Naive thymus-derived CD4-positive, alpha-beta T cell (primary cell): ENCODE measurements around the gene UGT2B17. TPM values are rescaled to one million over a fixed set of nuclear protein-coding genes. Genes with fewer than 3 reads are reported as not detected.
A peak's percentile ranks its signal among the peaks of the same experiment; 100 is the strongest.
"Not testable (repeated sequence)": the region's sequence is repeated elsewhere in the genome, so short reads cannot be mapped to it uniquely, and the experiment has no call there.

Experiments
- ATAC-seq: fragments of 150-1000 bp; cut with Tn5 transposase; 2 replicates; pipeline ENCODE4 v1.10.0; 2021; ENCODE audit warnings: mild to moderate bottlenecking, moderate library complexity
- CTCF ChIA-PET: fragments of 350-600 bp; sonication (Branson Sonifier 250); formaldehyde crosslinking; loops from one replicate; lab custom pipeline; 2021; ENCODE audit warnings: antibody characterized with exemption; lab: Charles Lee
- POLR2A ChIA-PET: fragments of 350-600 bp; sonication (Branson Sonifier 250); formaldehyde crosslinking; loops from one replicate; lab custom pipeline; 2021; ENCODE audit warnings: antibody characterized with exemption, inconsistent platforms; lab: Charles Lee
- DNase-seq, 9 donors: peaks; one replicate each; pipeline versions ENCODE4 v3.0.0 to v3.0.0-alpha.2; 2020 to 2022; ENCODE audit warnings: mixed read lengths in 1 of 9
- H3K27ac ChIP-seq: one replicate; pipeline ENCODE4 v1.7.0; 2013; ENCODE audit warnings: mild to moderate bottlenecking, low read depth, low read length, moderate library complexity
- H3K27me3 ChIP-seq, 2 donors: one replicate each; pipeline ENCODE4 v1.7.0; 2013; ENCODE audit warnings: low read length in 2 of 2, mild to moderate bottlenecking in 2 of 2, moderate library complexity in 2 of 2; ENCODE audit not compliant: control insufficient read depth in 2 of 2, insufficient read depth in 2 of 2
- H3K36me3 ChIP-seq, 3 experiments: 1 replicate in 2 of 3; 2 replicates in 1 of 3; pipeline ENCODE4 v1.7.0; 2013; ENCODE audit warnings: low read length in 3 of 3, mild to moderate bottlenecking in 3 of 3, moderate library complexity in 1 of 3; ENCODE audit not compliant: insufficient read depth in 3 of 3, control insufficient read depth in 2 of 3
- H3K4me1 ChIP-seq, 2 donors: one replicate each; pipeline ENCODE4 v1.7.0; 2013; ENCODE audit warnings: low read length in 2 of 2, mild to moderate bottlenecking in 2 of 2, moderate library complexity in 1 of 2; ENCODE audit not compliant: control insufficient read depth in 2 of 2, insufficient read depth in 2 of 2
- H3K4me3 ChIP-seq: 2 replicates; pipeline ENCODE4 v1.7.0; 2013; ENCODE audit warnings: mild to moderate bottlenecking, low read length
- H3K9me3 ChIP-seq, 3 experiments: 1 replicate in 2 of 3; 2 replicates in 1 of 3; pipeline ENCODE4 v1.7.0; 2013; ENCODE audit warnings: low read length in 3 of 3; ENCODE audit not compliant: control insufficient read depth in 2 of 3
- H3K27ac Mint-ChIP-seq, 9 donors: one replicate each; pipeline ENCODE4 v1.8.0; 2020 to 2022; ENCODE audit warnings: mixed read lengths in 9 of 9, mild to moderate bottlenecking in 8 of 9, moderate library complexity in 5 of 9, inconsistent platforms in 2 of 9
- H3K27me3 Mint-ChIP-seq, 5 donors: one replicate each; pipeline ENCODE4 v1.8.0; 2021 to 2022; ENCODE audit warnings: mixed read lengths in 5 of 5, mild to moderate bottlenecking in 1 of 5
- H3K36me3 Mint-ChIP-seq, 5 donors: one replicate each; pipeline ENCODE4 v1.8.0; 2020 to 2022; ENCODE audit warnings: mixed read lengths in 5 of 5, mild to moderate bottlenecking in 3 of 5, inconsistent platforms in 1 of 5
- H3K4me1 Mint-ChIP-seq, 7 donors: one replicate each; pipeline ENCODE4 v1.8.0; 2020 to 2022; ENCODE audit warnings: mixed read lengths in 7 of 7, mild to moderate bottlenecking in 3 of 7, inconsistent platforms in 1 of 7
- H3K4me3 Mint-ChIP-seq, 10 donors: one replicate each; pipeline ENCODE4 v1.8.0; 2020 to 2022; ENCODE audit warnings: mild to moderate bottlenecking in 10 of 10, mixed read lengths in 10 of 10, moderate library complexity in 6 of 10, inconsistent platforms in 2 of 10
- H3K9me3 Mint-ChIP-seq, 11 donors: one replicate each; pipeline ENCODE4 v1.8.0; 2020 to 2022; ENCODE audit warnings: mixed read lengths in 11 of 11, mild to moderate bottlenecking in 4 of 11, inconsistent platforms in 1 of 11, moderate library complexity in 1 of 11
- intact Hi-C, 2 donors: fragments of 100-400 bp; cut with micrococcal nuclease; formaldehyde crosslinking; loops; one replicate each; pipeline ENCODE4 v1.15.1; 2023
- polyA plus RNA-seq, 2 donors: library from polyadenylated mRNA; unstranded; fragments of 300-500 nt; fragmentation: Illumina TruSeq; gene quantifications; one replicate each; pipeline ENCODE4 v1.2.3, GENCODE V29; 2021
- total RNA-seq, 6 experiments: library from RNA in 5 of 6; stranded (reverse) in 5 of 6; gene quantifications; 1 replicate in 5 of 6; 2 replicates in 1 of 6; pipeline ENCODE4 v1.2.3 and lab custom pipeline; 2021 to 2026

The UGT2B17 gene
- total and polyA plus RNA-seq, 7 experiments from 2014 or later, result 0.27 TPM; not detected in 6

DNA sequence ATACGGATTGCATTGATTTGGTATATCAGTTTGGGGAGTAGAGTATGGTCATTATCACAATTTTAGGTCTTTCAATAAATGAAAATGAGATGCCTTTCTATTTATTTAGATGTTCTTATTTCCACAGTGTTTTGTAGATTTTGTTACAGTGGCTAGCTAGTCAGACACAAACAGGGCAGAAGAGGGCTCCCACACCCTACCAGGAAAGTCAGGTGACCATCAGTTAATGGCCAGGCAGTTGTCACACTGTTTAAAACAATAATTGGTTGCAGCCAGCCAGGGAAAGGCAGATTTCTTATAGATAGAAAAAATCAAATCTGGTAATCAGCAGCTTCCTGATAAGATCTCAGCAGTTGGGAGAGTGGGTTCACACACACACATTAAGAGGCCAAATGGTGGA is 57.2 kb downstream of the UGT2B17 start:
- Histone ChIP-seq H3K27me3 (no peaks in the 10 kb centered on the region), H3K9me3 (no peaks in the 10 kb centered on the region), H3K4me1 (no peaks in the 10 kb centered on the region), H3K4me3 (no peak overlapping the region), H3K27ac (no peak overlapping the region), H3K36me3 (no peaks in the 10 kb centered on the region)
- no peak for DNase-seq
- POLR2A ChIA-PET, result no interaction called here
- CTCF ChIA-PET, result no interaction called here
- Mint-ChIP-seq H3K27me3 (peaks cover 0 to 6% (median 2%) of the 10 kb centered on the region in 5 donors), H3K4me1 (no peaks in the 10 kb centered on the region), H3K27ac (no peak overlapping the region), H3K9me3 (peaks cover 0 to 4% (median 0%) of the 10 kb centered on the region in 11 donors), H3K36me3 (no peaks in the 10 kb centered on the region), H3K4me3 (no peak overlapping the region)
- ATAC-seq, result no peak
- intact Hi-C loops, result no loop called here

DNA sequence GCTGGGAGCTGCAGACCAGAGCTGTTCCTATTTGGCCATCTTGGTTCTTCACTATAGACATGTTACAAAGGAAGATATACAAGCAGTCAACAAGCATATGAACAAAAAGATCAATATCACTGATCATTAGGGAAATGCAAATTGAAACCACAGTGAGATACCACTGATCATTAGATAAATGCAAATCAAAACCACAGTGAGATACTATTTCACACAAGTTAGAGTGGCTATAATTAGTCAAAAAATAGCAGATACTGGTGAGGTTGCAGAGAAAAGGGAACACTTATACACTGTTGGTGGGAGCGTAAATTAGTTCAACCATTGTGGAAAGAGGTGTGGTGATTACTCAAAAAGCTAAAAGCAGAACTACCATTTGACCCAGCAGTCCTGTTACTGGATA is 70.7 kb downstream of the UGT2B17 start:
- intact Hi-C loops, H3K36me3 ChIP-seq, H3K27me3 ChIP-seq, H3K4me1 ChIP-seq, H3K9me3 ChIP-seq, H3K27ac Mint-ChIP-seq, CTCF ChIA-PET, H3K36me3 Mint-ChIP-seq, ATAC-seq, H3K27ac ChIP-seq, POLR2A ChIA-PET, H3K4me3 Mint-ChIP-seq, DNase-seq, H3K27me3 Mint-ChIP-seq, H3K4me3 ChIP-seq: not testable (repeated sequence)
- Mint-ChIP-seq H3K4me1 (peaks cover 0 to 17% (median 4%) of the 10 kb centered on the region in 7 donors), H3K9me3 (peaks cover 0 to 11% (median 6%) of the 10 kb centered on the region in 11 donors)

DNA sequence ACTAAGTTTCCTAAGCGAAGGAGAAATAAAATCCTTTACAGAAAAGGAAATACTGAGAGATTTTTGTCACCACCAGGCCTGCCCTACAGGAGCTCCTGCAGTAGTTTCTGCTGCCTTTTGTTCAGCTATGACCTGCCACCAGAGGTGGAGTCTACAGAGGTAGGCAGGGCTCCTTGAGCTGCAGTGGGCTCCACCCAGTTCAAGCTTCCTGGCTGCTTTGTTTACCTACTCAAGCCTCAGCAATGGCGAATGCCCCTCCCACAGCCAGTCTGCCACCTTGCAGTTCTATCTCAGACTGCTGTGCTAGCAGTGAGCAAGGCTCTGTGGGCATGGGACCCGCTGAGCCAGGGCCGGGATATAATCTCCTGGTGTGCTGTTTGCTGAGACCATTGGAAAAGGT is 71.3 kb downstream of the UGT2B17 start:
- H3K4me1 ChIP-seq, H3K27me3 ChIP-seq, H3K27ac ChIP-seq, H3K9me3 ChIP-seq, POLR2A ChIA-PET, H3K36me3 ChIP-seq, H3K36me3 Mint-ChIP-seq, ATAC-seq, H3K27me3 Mint-ChIP-seq, intact Hi-C loops, H3K4me3 ChIP-seq, H3K4me3 Mint-ChIP-seq, CTCF ChIA-PET: not testable (repeated sequence)
- Mint-ChIP-seq H3K27ac (peak overlapping the region in 1 of 9 donors; percentile 25), H3K9me3 (peaks cover 0 to 11% (median 6%) of the 10 kb centered on the region in 11 donors), H3K4me1 (peaks cover 0 to 17% (median 4%) of the 10 kb centered on the region in 7 donors)
- DNase-seq, result peak in 2 of 9 donors; percentile 3 to 20

DNA sequence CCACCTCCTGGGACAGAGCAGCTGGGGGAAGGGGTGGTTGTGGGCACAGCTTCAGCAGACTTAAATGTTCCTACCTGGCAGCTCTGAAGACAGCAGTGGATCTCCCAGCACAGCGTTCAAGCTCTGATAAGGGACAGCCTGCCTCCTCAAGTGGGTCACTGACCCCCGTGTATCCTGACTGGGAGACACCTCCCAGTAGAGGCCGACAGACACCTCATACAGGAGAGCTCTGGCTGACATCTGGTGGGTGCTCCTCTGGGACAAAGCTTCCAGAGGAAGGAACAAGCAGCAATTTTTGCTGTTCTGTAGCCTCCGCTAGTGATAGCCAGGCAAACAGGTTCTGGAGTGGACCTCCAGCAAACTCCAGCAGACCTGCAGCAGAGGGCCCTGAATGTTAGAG is 72.7 kb downstream of the UGT2B17 start:
- not testable (repeated sequence) for H3K27ac Mint-ChIP-seq

DNA sequence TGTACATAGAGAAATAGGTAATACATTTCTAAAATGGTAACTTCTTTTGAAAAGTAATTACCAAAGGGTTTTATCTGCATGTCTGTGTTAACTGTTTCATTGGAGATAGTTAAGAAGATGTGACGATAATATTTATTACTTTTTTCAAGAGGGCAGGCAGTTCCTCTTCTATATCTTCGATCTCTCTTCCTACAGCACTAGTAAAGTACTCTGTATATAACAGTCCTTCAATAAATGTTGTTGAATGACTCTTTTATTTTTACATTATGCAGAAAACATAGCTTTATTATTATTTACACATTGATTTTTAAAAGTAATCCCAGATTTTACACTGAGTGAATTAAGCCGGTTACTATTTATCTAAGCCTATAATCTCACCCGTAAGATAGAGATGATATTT is 77.1 kb downstream of the UGT2B17 start:
- H3K27me3 Mint-ChIP-seq, result peaks cover 0 to 4% (median 0%) of the 10 kb centered on the region in 5 donors
- no peaks in the 10 kb centered on the region for H3K36me3 ChIP-seq
- H3K4me3 Mint-ChIP-seq, result no peak overlapping the region
- ChIA-PET POLR2A (no interaction called here), CTCF (interaction anchor here (0.5 to 1.4 kb wide), 4 partner anchors 11 to 212 kb away, joined by 3 read pairs; no protein-coding TSS in a partner anchor)
- H3K27me3 ChIP-seq, result no peaks in the 10 kb centered on the region
- H3K27ac ChIP-seq, result no peak overlapping the region
- no peaks in the 10 kb centered on the region for H3K9me3 ChIP-seq
- no peaks in the 10 kb centered on the region for H3K4me1 ChIP-seq
- no peak overlapping the region for H3K4me3 ChIP-seq
- intact Hi-C loops, result loop anchor here (2.0 to 5.0 kb wide), 4 partner anchors 60 to 1188 kb away; no protein-coding TSS in a partner anchor
- H3K27ac Mint-ChIP-seq, result no peak overlapping the region
- DNase-seq (no peak), ATAC-seq (no peak)
- peaks cover 0 to 1% (median 0%) of the 10 kb centered on the region in 5 donors for H3K36me3 Mint-ChIP-seq
- peaks cover 4 to 19% (median 10%) of the 10 kb centered on the region in 7 donors for H3K4me1 Mint-ChIP-seq
- peaks cover 0 to 5% (median 1%) of the 10 kb centered on the region in 11 donors for H3K9me3 Mint-ChIP-seq

More for the DNA sequence above, 72.7 kb downstream of the UGT2B17 start:
- peaks cover 0 to 11% (median 6%) of the 10 kb centered on the region in 11 donors for H3K9me3 Mint-ChIP-seq
- H3K4me1 Mint-ChIP-seq, result peaks cover 0 to 19% (median 4%) of the 10 kb centered on the region in 7 donors
- CTCF ChIA-PET, result interaction anchor here (0.6 kb wide), 2 partner anchors 233 to 1154 kb away, joined by 3 read pairs; no protein-coding TSS in a partner anchor
- POLR2A ChIA-PET, H3K4me3 Mint-ChIP-seq, H3K9me3 ChIP-seq, ATAC-seq, intact Hi-C loops, H3K27me3 ChIP-seq, H3K27me3 Mint-ChIP-seq, H3K4me3 ChIP-seq, DNase-seq, H3K4me1 ChIP-seq, H3K36me3 Mint-ChIP-seq, H3K36me3 ChIP-seq, H3K27ac ChIP-seq: not testable (repeated sequence)

DNA sequence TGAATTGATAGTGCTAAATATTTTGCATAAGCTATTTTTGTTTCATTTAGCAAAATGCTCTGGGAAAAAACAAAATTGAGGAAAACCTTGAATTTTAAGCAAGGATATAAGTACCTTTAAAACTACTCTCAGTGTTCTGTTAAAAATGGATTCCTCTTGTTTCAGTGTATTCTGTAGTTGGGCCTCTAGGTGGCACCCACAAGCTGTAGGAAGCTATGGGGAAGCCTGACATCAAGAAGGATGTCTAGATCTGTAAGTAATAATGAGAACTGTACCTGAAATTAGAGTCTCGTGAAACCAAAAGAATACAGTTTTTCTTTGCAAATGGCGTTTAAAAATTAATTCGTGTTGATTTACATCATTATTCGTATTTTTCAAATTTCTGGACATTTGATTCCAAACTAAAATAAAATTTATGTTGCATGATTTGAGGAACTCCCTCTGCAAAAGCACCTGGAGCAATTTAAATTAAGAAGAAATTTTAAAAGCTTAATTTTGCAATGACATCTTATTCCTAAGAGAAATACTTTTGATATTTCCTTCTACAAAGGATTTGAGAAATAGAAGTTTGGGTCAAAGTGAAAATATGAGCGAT is 77.6 kb downstream of the UGT2B17 start:
- intact Hi-C loops, result loop anchor here (1.0 to 5.0 kb wide), 6 partner anchors 60 to 1189 kb away; no protein-coding TSS in a partner anchor
- ChIA-PET POLR2A (no interaction called here), CTCF (interaction anchor here (0.5 to 1.4 kb wide), 5 partner anchors 11 to 211 kb away, joined by 3 read pairs; no protein-coding TSS in a partner anchor)
- H3K9me3 Mint-ChIP-seq, result peaks cover 0 to under 1% (median 0%) of the 10 kb centered on the region in 11 donors
- Histone ChIP-seq H3K27me3 (no peaks in the 10 kb centered on the region), H3K27ac (no peak overlapping the region), H3K36me3 (no peaks in the 10 kb centered on the region), H3K9me3 (no peaks in the 10 kb centered on the region), H3K4me3 (no peak overlapping the region), H3K4me1 (no peaks in the 10 kb centered on the region)
- H3K27ac Mint-ChIP-seq, result no peak overlapping the region
- peaks cover 4 to 22% (median 11%) of the 10 kb centered on the region in 7 donors for H3K4me1 Mint-ChIP-seq
- H3K4me3 Mint-ChIP-seq, result no peak overlapping the region
- peaks cover 0 to 4% (median 0%) of the 10 kb centered on the region in 5 donors for H3K27me3 Mint-ChIP-seq
- DNase-seq (peak in 8 of 9 donors; percentile 28 to 67 (median 46)), ATAC-seq (peak; percentile 94)
- H3K36me3 Mint-ChIP-seq, result no peaks in the 10 kb centered on the region
